Measurements from ENCODE around the gene MRPL19. TPM values are rescaled to one million over a fixed set of nuclear protein-coding genes. Genes with fewer than 3 reads are reported as not detected.

MRPL19 gene
- total and polyA plus RNA-seq, 12 donors, result 16.5 to 107 (median 69.2) TPM

GRCh38 chr2:75616933-75617332 lies 29.6 kb upstream of the MRPL19 start:
- Histone ChIP-seq H3K9me3 (replicated peaks in 1 of 3) (no peaks in the 10 kb centered on the region), H3K27ac (no peak overlapping the region), H3K4me1 (replicated peaks in 1 of 2) (no peaks in the 10 kb centered on the region), H3K36me3 (replicated peaks in 1 of 2) (no peaks in the 10 kb centered on the region), H3K27me3 (no peaks in the 10 kb centered on the region), H3K4me3 (no peak overlapping the region)
- intact Hi-C loops (cut with DNase I), result no loop called here
- DNase-seq, result no peak
- whole genome bisulfite sequencing, 4 donors, result 93 to 99% (median 96%) methylated on average over 3 of the region's 3 CpGs
- TF ChIP-seq CTCF (IDR thresholded peaks at IDR 0.05), result no peak
- no peak for TF ChIP-seq POLR2A (IDR thresholded peaks at IDR 0.05)

DNA sequence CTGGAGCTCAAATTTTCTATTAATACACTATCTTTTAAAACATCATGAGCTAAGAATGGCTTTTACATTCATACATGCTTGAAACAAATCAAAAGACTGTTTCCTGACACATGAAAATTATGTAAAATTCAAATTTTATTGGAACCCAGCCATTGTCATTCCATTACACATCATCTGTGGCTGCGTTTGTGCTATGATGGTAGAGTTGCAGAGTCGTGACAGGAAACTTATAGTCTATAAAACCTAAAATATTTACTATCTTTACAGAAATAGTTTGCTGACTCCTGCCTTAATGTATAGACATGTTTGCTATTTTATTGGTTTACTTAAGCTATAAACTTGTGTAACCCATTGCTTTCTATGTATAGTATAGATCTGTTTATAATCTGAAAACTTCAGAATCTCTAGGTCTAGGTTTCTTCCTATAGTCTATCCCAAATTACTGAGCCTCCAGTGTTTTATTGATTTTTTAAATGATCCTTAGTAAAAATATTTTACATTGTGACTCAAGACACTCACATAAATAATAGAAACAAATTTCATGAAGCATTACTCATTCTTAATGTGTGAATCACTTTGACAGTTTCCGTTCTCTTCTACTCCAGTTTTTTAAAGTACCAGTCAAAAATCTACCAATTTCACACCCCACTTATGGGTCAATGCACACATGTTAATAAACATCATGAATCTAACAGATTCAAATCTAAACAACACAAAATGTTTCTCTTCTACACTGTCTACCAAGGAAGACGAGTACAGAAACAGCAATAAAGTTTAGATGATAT lies 26.4 kb upstream of the MRPL19 start:
- intact Hi-C loops (cut with DNase I), result no loop called here
- no peaks in the 10 kb centered on the region for H3K27me3 ChIP-seq
- no peaks in the 10 kb centered on the region for H3K4me1 ChIP-seq (replicated peaks in 1 of 2)
- H3K27ac ChIP-seq, result no peak overlapping the region
- no peaks in the 10 kb centered on the region for H3K9me3 ChIP-seq (replicated peaks in 1 of 3)
- no peaks in the 10 kb centered on the region for H3K36me3 ChIP-seq (replicated peaks in 1 of 2)
- TF ChIP-seq POLR2A (IDR thresholded peaks at IDR 0.05) (no peak), CTCF (IDR thresholded peaks at IDR 0.05) (no peak)
- 74 to 84% (median 80%) methylated on average over 4 of the region's 4 CpGs for WGBS, 4 donors
- no peak overlapping the region for H3K4me3 ChIP-seq
- DNase-seq, result no peak

- 79 to 90% (median 83%) methylated on average over 4 of the region's 4 CpGs for WGBS, 4 donors
- Histone ChIP-seq H3K27me3 (no peaks in the 10 kb centered on the region), H3K4me1 (replicated peaks in 1 of 2) (no peaks in the 10 kb centered on the region), H3K4me3 (no peak overlapping the region), H3K36me3 (replicated peaks in 1 of 2) (no peaks in the 10 kb centered on the region), H3K9me3 (replicated peaks in 1 of 3) (no peaks in the 10 kb centered on the region), H3K27ac (no peak overlapping the region)
- intact Hi-C loops (cut with DNase I), result no loop called here
- no peak for DNase-seq
- no peak for TF ChIP-seq POLR2A (IDR thresholded peaks at IDR 0.05)
- no peak for TF ChIP-seq CTCF (IDR thresholded peaks at IDR 0.05)
Observed at GRCh38 chr2:75621228-75621627, 25.4 kb upstream of the MRPL19 start.

- no peak for TF ChIP-seq CTCF (IDR thresholded peaks at IDR 0.05)
- no peak for TF ChIP-seq POLR2A (IDR thresholded peaks at IDR 0.05)
- Histone ChIP-seq H3K4me3 (no peak overlapping the region), H3K36me3 (replicated peaks in 1 of 2) (no peaks in the 10 kb centered on the region), H3K27ac (no peak overlapping the region), H3K4me1 (replicated peaks in 1 of 2) (no peaks in the 10 kb centered on the region), H3K27me3 (no peaks in the 10 kb centered on the region), H3K9me3 (replicated peaks in 1 of 3) (no peaks in the 10 kb centered on the region)
- 63 to 83% (median 80%) methylated on average over 2 of the region's 2 CpGs for WGBS, 4 donors
- intact Hi-C loops (cut with DNase I), result no loop called here
- DNase-seq, result no peak
Observed at GRCh38 chr2:75622500-75622899, 24.1 kb upstream of the MRPL19 start.

Data from adrenal gland (tissue), 12 donors.